Osteocyte (in vitro differentiated cells): ENCODE results near the gene RIPK3. TPM values are rescaled to one million over a fixed set of nuclear protein-coding genes. Genes with fewer than 3 reads are reported as not detected.
A peak's percentile ranks its signal among the peaks of the same experiment; 100 is the strongest.
"Not testable (repeated sequence)": the region's sequence is repeated elsewhere in the genome, so short reads cannot be mapped to it uniquely, and the experiment has no call there.

ENCODE experiments used
- DNase-seq: peaks from one replicate; pipeline ENCODE4 v3.0.0; 2021; ENCODE audit warnings: mixed read lengths; ENCODE audit not compliant: unreplicated experiment; ENCODE audit errors: extremely low spot score
- H3K27ac Mint-ChIP-seq: one replicate; pipeline ENCODE4 v1.8.0; 2021; ENCODE audit warnings: mild to moderate bottlenecking, mixed read lengths; ENCODE audit not compliant: unreplicated experiment
- H3K27me3 Mint-ChIP-seq: one replicate; pipeline ENCODE4 v1.8.0; 2021; ENCODE audit warnings: mixed read lengths; ENCODE audit not compliant: unreplicated experiment
- H3K36me3 Mint-ChIP-seq: one replicate; pipeline ENCODE4 v1.8.0; 2021; ENCODE audit warnings: mixed read lengths; ENCODE audit not compliant: unreplicated experiment
- H3K4me1 Mint-ChIP-seq: one replicate; pipeline ENCODE4 v1.8.0; 2021; ENCODE audit warnings: mixed read lengths; ENCODE audit not compliant: unreplicated experiment
- H3K4me3 Mint-ChIP-seq: one replicate; pipeline ENCODE4 v1.8.0; 2021; ENCODE audit warnings: mild to moderate bottlenecking, moderate library complexity, mixed read lengths; ENCODE audit not compliant: unreplicated experiment
- H3K9me3 Mint-ChIP-seq: one replicate; pipeline ENCODE4 v1.8.0; 2021; ENCODE audit warnings: mixed read lengths; ENCODE audit not compliant: unreplicated experiment
- total RNA-seq: library from RNA; stranded (reverse); gene quantifications from 2 replicates; pipeline ENCODE4 v1.2.1, GENCODE V29; 2021
- TF ChIP-seq, protein P1 (sequence below): fragments of 200-600 bp; sonication (generic); IDR thresholded peaks from 2 replicates; pipeline ENCODE4 v1.5.0; 2021; ENCODE audit warnings: antibody characterized with exemption, mild to moderate bottlenecking, moderate library complexity

Gene RIPK3
- total RNA-seq, 1 donor from 2014 or later: 0.78 TPM

DNA sequence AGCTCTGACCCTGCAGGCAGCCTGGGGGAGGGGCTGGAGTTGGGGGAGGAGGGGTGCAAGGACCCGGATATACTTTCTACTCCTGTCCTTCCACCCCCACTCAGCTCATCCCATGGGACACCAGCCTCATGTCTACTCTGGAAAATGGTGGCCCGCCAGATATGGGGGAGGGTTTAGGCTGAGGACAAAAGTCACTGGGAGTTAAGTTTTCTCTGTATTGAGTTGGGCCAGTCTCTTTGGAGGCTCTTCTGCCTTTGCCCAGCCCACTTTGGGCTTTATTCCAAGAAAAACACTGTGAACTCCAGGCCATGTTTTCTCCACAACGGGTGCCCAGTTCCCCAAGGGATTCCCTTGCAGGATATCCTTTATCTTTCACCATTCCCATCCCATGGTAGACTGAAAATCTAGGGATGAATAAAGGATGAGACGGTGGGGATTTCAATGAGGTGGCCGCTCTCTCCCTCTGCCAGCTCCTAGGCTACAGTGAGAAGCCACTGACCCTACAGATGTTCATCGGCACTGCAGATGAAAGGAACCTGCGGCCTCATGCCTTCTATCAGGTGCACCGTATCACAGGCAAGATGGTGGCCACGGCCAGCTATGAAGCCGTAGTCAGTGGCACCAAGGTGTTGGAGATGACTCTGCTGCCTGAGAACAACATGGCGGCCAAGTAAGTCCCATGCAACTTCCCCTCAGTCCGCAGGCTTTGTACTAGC, 33.1 kb upstream of the RIPK3 start:
- no peak for DNase-seq
- H3K36me3 Mint-ChIP-seq: peaks cover 39% of the 10 kb centered on the region
- no peaks in the 10 kb centered on the region for H3K27me3 Mint-ChIP-seq
- H3K4me3 Mint-ChIP-seq: no peak overlapping the region
- no peaks in the 10 kb centered on the region for H3K9me3 Mint-ChIP-seq
- no peak overlapping the region for H3K27ac Mint-ChIP-seq
- H3K4me1 Mint-ChIP-seq: peaks cover 38% of the 10 kb centered on the region
- TF ChIP-seq, protein P1, sequence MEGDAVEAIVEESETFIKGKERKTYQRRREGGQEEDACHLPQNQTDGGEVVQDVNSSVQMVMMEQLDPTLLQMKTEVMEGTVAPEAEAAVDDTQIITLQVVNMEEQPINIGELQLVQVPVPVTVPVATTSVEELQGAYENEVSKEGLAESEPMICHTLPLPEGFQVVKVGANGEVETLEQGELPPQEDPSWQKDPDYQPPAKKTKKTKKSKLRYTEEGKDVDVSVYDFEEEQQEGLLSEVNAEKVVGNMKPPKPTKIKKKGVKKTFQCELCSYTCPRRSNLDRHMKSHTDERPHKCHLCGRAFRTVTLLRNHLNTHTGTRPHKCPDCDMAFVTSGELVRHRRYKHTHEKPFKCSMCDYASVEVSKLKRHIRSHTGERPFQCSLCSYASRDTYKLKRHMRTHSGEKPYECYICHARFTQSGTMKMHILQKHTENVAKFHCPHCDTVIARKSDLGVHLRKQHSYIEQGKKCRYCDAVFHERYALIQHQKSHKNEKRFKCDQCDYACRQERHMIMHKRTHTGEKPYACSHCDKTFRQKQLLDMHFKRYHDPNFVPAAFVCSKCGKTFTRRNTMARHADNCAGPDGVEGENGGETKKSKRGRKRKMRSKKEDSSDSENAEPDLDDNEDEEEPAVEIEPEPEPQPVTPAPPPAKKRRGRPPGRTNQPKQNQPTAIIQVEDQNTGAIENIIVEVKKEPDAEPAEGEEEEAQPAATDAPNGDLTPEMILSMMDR: no peak

DNA sequence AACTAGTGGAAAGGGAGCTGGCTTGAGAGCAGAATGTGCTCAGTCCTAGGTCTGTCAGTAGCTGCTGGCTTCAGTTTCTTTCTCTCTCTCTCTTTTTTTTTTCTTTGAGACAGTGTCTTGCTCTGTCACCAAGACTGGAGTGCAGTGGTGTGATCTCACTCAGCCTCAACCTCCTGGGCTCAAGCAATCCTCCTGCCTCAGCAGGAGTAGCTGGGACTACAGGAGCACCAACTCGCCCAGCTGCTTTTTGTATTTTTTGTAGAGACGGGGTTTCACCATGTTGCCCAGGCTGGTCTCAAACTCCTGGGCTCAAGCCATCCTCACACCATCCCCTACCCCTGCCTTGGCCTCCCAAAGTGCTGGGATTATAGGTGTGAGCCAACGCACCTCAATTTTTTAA, 31.8 kb upstream of the RIPK3 start:
- not testable (repeated sequence) for H3K9me3 Mint-ChIP-seq, H3K27ac Mint-ChIP-seq, H3K27me3 Mint-ChIP-seq, DNase-seq
- Mint-ChIP-seq H3K36me3 (peaks cover 31% of the 10 kb centered on the region), H3K4me3 (peak overlapping the region; percentile 22), H3K4me1 (peaks cover 46% of the 10 kb centered on the region)

DNA sequence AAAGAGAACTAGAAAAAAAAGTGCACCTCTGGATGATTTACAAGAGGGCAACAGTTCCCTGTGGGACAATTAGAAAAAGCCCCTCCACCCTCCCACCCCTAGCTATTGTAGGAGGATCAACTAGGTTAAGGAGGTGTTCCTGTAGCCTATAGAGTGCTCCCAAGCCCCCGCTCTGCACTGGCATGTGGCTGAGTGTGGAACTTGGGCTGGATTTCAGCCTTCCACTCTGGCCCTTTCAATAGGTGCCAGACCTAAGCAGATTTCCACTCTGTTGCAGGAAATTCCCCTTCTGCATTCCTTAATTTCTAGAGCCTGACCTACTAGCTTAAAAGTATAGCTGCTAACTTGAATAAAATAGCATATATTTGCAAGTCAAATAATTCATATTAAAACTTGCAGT, 31.0 kb upstream of the RIPK3 start:
- Mint-ChIP-seq H3K27me3 (no peaks in the 10 kb centered on the region), H3K4me1 (peaks cover 51% of the 10 kb centered on the region), H3K9me3 (no peaks in the 10 kb centered on the region), H3K36me3 (peaks cover 30% of the 10 kb centered on the region), H3K27ac (no peak overlapping the region), H3K4me3 (no peak overlapping the region)
- TF ChIP-seq, protein P1: no peak
- no peak for DNase-seq

DNA sequence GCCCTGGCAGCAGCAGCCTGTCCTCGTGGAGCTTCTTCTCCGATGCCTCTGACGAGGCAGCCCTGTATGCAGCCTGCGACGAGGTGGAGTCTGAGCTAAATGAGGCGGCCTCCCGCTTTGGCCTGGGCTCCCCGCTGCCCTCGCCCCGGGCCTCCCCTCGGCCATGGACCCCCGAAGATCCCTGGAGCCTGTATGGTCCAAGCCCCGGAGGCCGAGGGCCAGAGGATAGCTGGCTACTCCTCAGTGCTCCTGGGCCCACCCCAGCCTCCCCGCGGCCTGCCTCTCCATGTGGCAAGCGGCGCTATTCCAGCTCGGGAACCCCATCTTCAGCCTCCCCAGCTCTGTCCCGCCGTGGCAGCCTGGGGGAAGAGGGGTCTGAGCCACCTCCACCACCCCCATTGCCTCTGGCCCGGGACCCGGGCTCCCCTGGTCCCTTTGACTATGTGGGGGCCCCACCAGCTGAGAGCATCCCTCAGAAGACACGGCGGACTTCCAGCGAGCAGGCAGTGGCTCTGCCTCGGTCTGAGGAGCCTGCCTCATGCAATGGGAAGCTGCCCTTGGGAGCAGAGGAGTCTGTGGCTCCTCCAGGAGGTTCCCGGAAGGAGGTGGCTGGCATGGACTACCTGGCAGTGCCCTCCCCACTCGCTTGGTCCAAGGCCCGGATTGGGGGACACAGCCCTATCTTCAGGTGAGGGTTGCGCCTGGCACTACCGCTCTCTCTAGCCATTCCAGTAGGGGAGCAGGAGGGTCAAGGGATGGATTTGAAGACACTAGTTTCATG, 30.3 kb upstream of the RIPK3 start:
- H3K27me3 Mint-ChIP-seq: no peaks in the 10 kb centered on the region
- DNase-seq: no peak
- TF ChIP-seq, protein P1: no peak
- H3K9me3 Mint-ChIP-seq: no peaks in the 10 kb centered on the region
- no peak overlapping the region for H3K27ac Mint-ChIP-seq
- peaks cover 58% of the 10 kb centered on the region for H3K4me1 Mint-ChIP-seq
- peak overlapping the region; percentile 18 for H3K4me3 Mint-ChIP-seq
- peaks cover 27% of the 10 kb centered on the region for H3K36me3 Mint-ChIP-seq

DNA sequence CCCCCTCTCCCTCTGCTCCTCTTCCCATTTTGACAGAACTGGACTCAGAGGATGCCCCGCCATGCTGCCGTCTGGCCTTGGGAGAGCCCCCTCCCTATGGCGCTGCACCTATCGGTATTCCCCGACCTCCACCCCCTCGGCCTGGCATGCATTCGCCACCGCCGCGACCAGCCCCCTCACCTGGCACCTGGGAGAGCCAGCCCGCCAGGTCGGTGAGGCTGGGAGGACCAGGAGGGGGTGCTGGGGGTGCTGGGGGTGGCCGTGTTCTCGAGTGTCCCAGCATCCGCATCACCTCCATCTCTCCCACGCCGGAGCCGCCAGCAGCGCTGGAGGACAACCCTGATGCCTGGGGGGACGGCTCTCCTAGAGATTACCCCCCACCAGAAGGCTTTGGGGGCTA, 29.7 kb upstream of the RIPK3 start:
- TF ChIP-seq, protein P1: no peak
- H3K4me1 Mint-ChIP-seq: peaks cover 61% of the 10 kb centered on the region
- no peaks in the 10 kb centered on the region for H3K27me3 Mint-ChIP-seq
- no peak for DNase-seq
- no peaks in the 10 kb centered on the region for H3K9me3 Mint-ChIP-seq
- peaks cover 26% of the 10 kb centered on the region for H3K36me3 Mint-ChIP-seq
- H3K27ac Mint-ChIP-seq: peak overlapping the region; percentile 85
- H3K4me3 Mint-ChIP-seq: peak overlapping the region; percentile 75
